ENCODE data around the gene PDCL2.
"Not testable (repeated sequence)": the region's sequence is repeated elsewhere in the genome, so short reads cannot be mapped to it uniquely, and the experiment has no call there.

The PDCL2 gene

DNA sequence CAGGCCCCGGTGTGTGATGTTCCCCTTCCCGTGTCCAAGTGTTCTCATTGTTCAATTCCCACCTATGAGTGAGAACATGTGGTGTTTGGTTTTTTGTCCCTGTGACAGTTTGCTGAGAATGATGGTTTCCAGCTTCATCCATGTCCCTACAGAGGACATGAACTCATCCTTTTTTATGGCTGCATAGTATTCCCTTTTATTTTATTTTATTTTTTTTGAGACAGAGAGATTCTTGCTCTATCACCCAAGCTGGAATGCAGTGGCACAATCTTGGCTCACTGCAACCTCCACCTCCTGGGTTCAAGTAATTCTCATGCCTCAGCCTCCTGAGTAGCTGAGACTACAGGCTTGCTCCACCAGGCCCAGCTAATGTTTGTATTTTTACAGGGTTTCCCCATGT lies 9.3 kb downstream of the PDCL2 start:
- DNase-seq: not testable (repeated sequence)

DNA sequence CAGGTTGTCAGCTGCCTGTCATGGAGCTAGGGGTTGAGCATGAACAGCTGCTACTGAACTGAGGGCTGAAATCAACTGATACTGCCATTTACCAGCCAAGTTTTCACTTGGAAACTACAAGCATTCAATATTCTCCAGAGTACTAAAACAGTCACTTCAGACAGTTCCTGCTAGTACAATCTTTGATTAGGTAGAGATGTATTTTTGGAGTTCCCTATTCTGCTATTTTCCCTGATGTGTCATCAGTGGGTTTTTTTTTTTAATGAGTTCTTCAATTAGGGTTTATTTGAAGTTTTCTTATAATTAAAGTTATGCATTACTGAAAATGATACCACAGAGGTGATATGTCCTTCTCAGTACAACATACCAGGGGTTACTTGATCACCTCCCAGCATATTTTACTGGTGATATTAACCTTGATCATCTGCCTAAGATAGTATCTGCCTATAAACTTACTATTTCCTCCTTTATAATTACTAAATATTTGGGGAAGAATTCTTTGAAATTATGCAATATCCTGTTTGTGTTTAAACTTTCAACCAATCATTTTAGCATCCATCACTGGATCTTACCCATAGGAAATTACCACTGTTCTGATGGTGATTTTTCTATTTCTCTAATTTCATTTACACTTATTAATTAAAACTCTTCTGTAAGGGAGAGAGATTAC lies 13.6 kb downstream of the PDCL2 start:
- DNase-seq: no peak

DNA sequence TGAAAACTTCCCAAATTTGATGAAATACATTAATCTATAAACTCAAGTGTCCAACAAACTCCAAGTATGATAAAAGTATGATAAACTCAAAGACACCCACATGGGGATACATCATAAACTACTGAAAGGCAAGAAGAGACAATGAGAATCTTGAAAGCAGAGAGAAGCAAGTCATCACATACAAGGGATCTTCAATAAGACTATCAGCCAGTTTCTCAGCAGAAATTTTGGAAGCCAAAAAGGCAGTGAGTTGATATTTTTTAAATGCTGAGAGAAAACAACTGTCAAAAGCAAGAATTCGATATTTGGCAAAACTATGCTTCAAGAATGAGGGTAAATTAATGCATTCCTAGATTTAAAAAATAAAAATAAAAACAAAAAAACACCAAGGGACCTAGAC lies 16.5 kb downstream of the PDCL2 start:
- no peak for DNase-seq

DNA sequence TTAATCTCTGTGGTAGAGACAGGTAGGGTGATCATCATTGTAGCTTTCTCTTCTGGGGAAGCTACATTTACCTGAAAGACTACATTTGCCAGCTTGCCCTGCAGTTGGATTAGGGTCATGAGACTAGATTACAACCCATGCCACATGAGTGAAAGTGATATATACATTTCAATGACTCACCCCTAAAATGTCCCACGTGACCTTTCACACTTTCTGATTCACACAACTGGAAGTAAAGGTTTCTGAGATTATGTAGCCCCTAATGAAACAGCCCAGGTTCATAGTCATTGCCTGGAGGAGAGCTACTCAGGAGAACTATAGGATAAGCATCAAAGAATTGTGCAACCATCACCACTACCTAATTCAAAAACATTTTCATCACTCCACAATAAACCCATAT lies 17.8 kb downstream of the PDCL2 start:
- no peak for DNase-seq

DNA sequence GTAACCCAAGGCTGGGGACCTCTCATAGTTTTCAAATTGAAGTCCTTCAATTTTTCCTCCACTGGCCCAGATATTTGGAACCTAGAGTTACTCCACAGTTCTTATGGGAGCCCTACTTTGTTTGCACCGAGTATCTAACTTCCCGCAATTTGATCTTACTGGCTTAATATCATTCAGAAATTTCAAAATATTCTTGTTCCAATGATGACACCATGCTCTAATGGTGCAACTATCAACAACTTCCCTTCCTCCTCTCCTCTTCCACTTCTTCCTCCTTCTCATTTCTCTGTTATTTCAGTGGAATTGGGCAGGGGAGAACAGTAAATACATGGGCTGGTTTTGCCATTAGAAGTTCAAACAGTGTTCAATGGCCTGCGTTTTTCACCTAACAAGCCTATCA lies 20.2 kb downstream of the PDCL2 start:
- DNase-seq: no peak

DNA sequence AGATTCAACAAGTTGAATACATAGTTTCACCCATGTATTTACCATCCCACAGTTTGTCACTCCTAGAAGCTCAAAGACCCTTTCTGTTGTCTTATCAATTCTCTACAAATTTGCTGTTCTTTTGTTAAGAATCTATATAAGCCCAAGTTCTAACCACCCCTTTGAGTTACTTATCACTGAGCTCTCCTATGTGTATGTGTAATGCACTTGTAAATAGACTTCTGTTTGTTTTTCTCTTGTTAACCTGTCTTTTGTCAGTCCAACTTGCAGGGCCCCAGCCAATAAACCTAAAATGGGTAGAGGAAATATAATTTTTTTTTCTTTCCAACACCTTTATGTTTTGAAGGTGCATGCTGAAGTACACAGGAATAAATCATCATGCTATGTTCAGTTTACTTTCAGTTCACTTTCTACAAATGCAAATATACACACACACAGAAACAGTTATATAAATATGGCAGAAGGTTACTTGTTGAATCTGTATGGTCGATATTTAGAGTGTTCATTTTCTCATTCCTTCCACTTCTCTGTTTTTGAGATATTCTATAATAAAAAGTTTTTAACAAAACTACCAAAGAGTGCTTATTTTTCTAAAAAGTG lies 23.0 kb downstream of the PDCL2 start:
- DNase-seq: no peak

DNA sequence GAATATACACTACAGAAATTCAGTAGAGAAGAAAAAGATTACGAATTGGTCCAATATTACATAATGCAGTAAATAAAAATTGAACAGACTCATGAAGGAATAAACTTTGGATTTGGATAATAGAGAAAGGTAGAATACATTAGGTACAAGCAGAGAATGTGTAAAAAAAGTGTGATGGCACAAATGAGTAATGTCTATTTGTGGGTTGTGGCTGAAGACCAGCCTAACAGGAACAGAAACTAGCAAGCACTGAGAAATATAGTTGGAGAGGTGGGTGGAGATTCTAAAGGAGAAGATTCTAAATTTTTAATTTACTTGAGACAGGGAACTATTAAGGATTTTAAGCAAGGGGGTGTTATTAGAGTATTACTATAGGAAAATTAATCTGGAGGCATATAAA lies 30.2 kb downstream of the PDCL2 start:
- DNase-seq: no peak

DNA sequence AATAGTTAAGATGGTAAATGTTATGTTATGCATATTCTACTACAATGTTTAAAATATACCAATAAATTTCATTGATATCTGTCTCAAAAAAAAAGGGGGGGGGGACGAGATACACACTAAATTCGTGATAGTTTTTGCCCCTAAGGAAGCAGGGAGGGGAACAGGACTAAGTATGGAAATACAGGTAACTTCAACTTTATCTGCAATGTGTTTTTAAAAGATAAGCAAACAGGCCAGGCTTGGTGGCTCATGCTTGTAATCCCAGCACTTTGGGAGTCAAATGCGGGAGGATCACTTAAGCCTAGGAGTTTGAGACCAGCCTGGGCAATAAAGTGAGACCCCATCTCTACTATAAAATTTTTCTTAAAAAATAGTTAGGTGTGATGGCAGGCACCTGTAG lies 31.9 kb downstream of the PDCL2 start:
- no peak for DNase-seq

DNA sequence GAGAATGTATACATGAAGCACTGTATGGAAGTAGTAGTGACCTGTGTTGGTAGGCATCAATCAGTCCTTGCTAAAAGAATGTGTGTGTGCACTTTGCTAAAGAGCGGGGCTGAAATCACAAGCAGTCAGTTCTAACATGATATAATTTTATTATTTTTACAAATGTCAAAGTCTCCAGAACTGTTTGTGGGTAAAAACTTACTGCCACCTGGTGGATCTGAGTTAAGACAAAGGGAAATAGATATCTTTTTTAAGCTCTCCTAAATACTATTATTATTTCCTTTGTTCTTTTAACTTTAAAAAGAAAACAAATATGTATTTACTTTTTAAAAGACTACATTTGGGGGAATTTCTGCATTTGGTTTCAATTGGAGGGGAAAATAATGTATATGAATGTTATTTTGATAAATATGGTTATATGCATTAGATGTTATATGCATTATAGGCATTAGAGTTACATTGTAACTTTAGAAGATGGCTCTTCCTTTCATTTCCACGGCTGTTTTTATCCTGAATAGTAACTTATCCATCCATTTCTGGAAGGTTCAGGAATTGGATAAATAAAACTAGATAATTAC lies 37.5 kb downstream of the PDCL2 start:
- DNase-seq: no peak

DNA sequence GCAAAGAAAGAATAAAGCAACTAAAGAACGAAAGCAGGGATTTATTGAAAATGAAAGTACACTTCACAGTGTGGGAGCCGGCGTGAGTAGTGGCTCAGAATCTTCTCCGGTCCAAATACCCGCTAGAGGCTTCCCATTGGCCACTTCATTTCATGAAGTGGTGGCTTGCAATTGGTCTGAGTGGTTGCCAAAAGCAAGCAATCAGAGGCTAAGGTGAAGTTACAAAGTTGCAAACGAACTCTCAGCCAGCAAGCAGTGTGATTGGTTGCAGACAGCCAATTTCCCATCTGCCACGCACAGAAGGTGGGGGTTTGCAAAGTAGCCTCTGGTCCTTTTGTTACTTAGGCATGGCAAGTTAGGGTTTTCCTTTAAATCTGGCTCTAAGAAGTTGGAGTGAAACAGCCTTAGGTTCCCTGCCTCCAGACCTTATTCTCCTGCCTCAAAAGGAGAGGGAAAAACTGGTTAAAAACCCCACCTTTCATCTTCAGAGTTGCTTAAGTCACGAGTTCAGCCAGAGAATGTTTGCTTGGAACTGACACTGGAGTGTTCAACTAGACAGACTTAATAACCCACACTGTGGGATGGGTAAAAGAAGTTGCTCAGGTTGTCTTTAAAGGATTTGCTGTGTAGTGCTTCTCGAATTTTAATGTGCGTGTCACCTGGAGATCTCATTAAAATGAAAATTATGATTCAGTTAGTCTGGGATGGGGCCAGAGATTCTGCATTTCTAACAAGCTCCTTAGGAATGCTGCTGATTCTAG lies 38.4 kb downstream of the PDCL2 start:
- peak; percentile 58 for DNase-seq

DNA sequence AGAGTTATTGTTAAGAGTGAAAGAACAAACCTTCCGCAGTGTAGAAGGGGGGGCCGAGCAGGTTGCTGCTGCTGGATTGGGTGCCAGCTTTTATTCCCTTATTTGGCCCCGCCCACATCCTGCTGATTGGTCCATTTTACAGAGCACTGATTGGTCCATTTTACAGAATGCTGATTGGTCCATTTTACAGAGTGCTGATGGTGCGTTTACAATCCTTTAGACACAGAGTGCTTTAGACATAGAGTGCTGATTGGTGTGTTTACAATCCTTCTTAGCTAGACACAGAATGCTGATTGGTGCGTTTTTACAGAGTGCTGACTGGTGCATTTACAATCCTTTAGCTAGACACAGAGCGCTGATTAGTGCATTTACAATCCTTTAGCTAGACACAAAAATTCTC lies 40.1 kb downstream of the PDCL2 start:
- not testable (repeated sequence) for DNase-seq

DNA sequence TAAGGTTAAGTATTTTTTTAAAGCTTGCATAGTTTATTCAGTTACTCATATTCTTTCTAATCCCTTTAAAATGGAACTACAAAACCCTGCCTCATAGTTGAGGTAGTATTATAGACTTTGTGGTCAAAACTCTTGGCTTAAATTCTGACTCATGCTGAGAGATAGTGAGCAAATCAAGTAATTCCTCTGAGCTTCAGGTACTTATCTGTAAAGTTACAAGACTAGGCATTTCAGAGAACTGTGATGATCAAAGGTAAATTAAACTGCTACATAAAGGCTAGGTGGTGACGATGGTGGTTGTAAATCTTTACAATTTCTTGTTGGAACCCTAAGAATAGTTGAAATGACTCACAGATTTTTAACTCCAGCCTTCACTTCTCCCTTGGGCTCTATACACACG lies 42.2 kb downstream of the PDCL2 start:
- DNase-seq: no peak

DNA sequence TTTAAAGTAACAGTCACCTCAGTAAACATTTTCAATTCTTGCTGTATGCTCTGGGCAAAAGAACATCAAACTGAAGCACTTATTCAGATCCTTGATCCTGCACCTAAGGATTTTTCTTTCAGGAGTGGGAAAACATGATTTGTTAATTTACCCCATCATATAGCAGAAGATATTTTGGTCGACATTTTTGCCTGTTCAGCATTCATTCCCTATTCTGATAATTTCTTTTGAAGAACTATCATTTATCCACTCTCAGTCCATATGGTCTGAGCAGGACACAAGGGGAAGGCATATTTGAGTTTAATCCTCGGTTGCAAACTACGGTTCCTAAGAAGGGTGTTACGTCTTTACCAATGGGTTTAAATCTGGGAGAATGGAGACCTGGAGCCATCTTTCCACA lies 44.1 kb downstream of the PDCL2 start:
- DNase-seq: peak; percentile 45

DNA sequence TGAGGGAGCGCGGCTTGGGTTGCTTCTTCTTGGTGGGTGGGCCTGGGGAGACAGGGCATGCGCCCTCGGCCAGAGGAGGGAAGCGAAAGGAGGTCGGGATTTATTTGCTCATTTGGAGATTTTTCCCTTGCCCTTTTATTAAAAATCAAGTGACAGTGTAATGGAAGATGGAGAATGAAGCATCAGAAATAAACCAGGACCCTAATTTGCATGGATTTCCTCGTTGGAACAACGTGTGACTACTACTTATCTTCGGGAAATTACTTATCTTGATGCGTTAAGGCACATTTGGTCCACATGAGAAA lies 44.6 kb downstream of the PDCL2 start:
- peak; percentile 52 for DNase-seq

DNA sequence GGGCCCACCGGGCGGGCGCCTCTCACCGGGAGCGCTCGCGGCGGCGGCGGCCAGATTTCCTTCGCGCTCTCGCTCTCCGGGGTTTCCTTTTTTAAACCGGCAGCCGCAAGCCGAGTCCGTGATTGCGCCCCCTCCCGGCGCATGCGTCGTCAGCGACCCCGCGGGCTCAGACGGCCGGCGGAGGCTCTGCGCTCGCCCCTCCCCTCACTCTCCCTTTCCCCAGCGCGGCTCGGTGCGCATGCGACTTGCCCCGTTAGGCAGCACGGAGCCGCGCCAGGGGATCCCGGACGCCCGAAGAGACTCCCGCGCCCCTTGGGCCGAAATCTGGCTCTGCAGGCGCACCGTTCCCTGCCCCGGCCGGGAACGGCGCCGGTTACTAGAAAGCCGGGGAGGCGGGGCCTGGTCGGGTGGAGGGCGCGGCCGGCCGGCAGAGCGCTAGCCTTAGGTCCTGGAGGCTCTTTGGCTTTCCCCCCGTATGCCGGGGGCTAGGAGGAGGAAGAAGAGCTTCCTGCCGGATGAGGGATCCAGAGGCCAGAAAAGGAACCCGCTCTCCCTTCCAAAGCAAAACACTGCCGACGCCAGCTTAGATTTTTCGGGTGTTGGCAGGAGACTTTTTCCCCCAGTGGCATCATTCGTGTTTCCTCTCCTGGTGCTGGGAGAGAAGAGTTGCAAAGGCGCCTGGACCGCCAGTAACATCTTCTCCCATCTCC lies 45.1 kb downstream of the PDCL2 start, which contains the start of gene CLOCK:
Gene CLOCK (minus strand): TSS at position 154 of the 710 bp plus-strand sequence. CDS start 64,124 bp downstream, outside the sequence.
- peak; percentile 70 for DNase-seq

DNA sequence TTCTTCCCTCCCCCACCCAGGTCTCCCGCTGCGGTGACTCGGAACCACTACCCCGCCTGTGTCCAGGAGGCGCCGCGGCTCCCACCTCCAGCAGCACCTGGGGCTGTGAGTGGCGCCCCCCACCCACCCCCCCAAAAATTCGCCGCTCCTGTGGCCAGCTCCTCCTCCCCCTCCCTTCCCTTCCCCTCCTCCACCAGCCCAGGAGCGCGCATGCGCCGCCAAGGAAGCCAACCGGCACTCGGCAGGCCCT lies 45.6 kb downstream of the PDCL2 start:
- DNase-seq: no peak

DNA sequence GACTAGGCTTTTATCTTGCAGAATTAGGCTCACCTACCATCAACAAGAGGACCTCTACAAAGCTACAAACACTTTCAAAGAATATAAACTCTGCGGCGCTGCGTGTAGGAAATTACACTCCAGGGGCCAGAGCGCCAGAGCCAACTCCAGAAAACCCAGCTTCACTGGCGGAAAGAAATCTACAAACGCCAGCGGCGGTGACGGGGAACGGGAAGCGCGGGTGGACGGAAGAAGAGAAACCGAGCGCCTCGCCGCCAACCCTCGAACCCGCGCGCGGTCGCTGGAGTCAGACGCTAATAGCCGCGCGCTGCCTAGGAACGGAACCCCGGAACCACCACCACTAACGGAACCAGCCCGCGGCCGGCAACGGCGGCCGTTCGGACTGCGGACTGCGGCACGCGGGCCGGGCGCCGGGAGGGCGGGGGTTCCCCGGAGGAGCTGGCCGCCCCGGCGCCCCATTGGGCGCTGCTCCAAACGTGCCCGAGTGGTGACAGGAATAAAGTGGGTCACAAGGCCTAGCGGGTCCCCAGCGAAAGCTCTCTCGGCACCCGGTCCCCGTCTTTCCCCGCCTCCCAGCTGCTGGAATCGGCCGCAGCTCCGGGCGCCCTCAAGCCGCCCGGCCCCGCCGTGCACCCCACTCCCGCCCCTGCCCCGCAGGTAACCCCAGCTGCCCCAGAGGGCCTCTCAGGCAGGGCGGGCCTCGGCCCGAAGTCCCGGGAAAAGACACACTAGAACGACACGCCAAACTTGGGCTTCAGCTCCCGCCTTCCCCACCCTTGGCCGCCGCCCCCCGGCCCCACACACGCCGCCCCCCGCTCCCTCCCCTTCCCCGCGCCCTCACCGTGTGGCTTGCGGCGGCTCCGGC lies 46.2 kb downstream of the PDCL2 start:
- DNase-seq: peak; percentile 69

DNA sequence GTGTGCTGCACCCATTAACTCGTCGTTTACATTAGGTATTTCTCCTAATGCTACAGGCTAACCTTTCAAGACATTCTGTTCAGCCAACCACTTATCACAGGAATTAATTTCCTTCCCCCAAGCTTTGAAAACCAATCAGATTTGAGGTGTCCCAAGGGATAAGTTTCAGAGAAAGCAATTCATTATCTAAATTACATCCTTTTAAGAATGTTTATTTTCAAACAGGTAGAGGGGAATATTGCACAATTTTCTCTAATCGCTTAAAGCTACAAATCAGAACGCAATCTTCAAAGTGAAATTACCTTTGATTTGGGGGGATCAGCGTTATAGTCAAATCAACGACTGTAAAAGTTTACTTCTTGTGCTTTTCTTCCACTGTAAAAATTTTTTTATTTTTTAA lies 46.9 kb downstream of the PDCL2 start:
- peak; percentile 23 for DNase-seq

DNA sequence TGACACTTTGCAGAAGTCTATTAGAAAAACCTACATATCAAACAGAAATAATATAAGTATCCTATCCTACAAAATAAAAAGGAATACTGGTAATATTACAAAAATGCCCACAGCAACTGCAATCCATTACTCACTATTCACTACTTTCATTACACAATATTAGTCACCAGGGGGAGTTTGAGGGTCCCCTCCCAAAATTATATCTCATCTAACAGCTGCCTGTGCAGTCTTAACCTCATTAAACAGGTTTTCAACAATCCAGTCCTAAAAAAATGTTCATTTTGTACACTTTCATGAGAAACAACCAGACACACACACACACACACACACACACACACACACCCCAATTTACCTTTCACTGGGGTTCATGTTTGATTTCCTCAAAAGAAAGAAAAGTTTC lies 48.2 kb downstream of the PDCL2 start:
- DNase-seq: no peak

DNA sequence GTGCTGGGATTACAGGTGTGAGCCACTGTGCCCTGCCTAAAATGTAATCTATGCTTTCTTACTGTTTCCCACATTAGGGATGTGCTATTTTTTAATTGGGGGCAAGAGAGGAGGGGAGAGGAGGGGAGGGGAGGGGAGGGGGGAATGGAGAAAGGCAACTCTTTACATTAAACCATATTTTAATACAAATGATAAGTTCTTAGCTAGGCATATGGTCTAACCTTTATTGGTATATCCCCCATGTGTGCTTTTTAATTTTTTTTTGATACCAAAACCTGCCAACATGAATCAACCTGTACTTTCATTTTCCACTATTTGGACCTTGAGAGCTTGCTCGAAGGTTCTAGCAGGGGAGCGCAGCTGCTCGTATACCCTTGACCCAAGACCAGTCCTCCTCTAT lies 51.8 kb downstream of the PDCL2 start:
- DNase-seq: no peak

DNA sequence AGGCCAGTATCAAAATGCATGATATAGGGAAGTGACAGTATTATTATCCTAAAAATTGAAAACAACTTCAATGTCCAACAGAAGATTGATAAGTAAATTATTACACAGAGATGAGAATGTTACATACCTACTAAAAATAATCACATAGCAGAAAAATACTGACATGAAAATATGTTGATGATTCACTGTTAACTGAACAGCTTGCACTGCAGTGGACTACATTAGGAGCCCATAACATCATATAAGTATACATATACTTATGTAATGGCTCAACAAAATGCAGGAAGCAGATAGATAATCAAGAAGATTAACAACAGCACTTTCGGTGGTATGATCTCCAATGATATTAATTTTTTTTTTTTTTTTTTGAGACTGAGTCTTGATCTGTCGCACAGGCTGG lies 52.4 kb downstream of the PDCL2 start:
- DNase-seq: no peak

DNA sequence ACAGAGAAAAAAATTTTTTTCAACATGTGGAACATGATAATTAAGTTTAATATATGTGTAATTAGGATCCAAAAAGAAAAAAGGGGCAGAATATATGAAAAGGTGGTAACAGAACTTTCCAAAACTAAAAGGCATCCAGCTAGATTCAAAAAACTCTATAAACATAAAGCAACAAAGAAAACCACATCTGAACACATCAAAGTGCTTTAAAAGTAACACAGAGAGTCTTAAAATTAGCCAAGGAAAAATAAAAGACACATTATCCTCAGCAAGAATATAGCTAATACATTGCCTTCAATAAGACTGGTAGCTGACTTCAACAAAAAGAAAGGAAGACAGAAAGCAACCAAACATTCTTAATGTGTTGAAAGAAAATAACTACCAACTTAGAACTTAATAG lies 53.5 kb downstream of the PDCL2 start:
- DNase-seq: no peak

DNA sequence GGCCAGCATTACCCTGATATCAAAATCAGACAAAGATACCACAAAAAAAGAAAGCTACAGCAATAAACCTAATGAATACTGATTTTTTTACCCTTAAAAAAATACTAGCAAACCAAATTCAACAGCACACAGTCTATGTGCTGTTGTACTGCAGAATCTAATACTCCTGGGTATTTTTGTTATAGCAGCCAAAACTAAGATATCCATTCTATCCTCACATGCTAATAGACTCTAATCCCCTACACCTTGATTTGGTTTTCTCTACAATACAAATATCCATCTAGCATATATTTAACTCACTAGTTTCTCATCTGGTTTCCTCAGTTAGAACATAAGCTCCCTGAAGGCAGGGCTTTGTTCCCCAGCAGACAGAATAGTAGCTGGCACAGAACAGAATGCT lies 57.7 kb downstream of the PDCL2 start:
- DNase-seq: no peak

Measured in DMS79 treated with DMSO at 0.1 percent for 48 hours (cell line).